ENCODE data around the gene PDZD7. TPM values are rescaled to one million over a fixed set of nuclear protein-coding genes. Genes with fewer than 3 reads are reported as not detected.

The PDZD7 gene
- total RNA-seq, 1 donor from 2014 or later = 0.53 TPM

GRCh38 chr10:101067356-101068083, 36.6 kb upstream of the PDZD7 start:
- Histone ChIP-seq H3K9me3 (no peaks in the 10 kb centered on the region), H3K27me3 (no peaks in the 10 kb centered on the region), H3K36me3 (no peaks in the 10 kb centered on the region), H3K27ac (peak overlapping the region; percentile 74 to 82), H3K4me1 (peaks cover 12 to 31% of the 10 kb centered on the region in 2 donors), H3K4me3 (peak overlapping the region; percentile 61 to 64)
- TF ChIP-seq CTCF (IDR thresholded peaks at IDR 0.05) = peak; percentile 85 to 91 (median 89)
- intact Hi-C loops (cut with DNase I) = loop anchor here (1.0 to 10.0 kb wide), 6 partner anchors 7 to 987 kb away; partner anchors contain the start of gene ARMH3
- DNase-seq (ENCODE audit: low spot score in 2 of 2) = peak in 1 of 2 donors; percentile 89

DNA sequence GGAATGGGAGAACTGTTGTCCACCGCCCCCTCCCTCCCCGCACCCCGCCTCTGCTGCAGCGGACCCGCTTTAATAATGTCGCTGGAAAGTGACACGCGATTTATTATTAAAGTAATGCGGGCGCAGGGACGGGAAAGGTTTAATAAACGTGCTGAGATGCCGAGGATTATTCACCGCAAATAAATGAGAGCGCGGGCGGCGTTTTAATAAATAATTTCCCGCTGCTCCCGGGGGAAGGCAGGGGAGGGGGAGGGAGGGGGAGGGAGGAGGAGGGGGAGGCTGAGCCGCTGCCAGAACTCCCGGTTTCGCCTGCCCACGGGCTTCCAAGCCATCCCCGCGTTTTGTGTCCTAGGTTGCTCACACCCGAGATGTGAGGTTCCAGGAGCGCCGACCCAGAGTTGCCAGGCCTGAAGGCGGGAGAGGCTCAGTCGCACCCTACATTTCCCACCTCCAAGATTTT, 36.0 kb upstream of the PDZD7 start:
- H3K4me3 ChIP-seq = peak overlapping the region; percentile 61 to 64
- H3K4me1 ChIP-seq = peaks cover 15 to 37% of the 10 kb centered on the region in 2 donors
- intact Hi-C loops (cut with DNase I) = loop anchor here (1.0 to 10.0 kb wide), 6 partner anchors 14 to 988 kb away; partner anchors contain the start of gene ARMH3
- no peaks in the 10 kb centered on the region for H3K27me3 ChIP-seq
- DNase-seq (ENCODE audit: low spot score in 2 of 2) = no peak
- no peaks in the 10 kb centered on the region for H3K36me3 ChIP-seq
- TF ChIP-seq CTCF (IDR thresholded peaks at IDR 0.05) = no peak
- H3K27ac ChIP-seq = peak overlapping the region; percentile 74 to 82
- H3K9me3 ChIP-seq = no peaks in the 10 kb centered on the region

DNA sequence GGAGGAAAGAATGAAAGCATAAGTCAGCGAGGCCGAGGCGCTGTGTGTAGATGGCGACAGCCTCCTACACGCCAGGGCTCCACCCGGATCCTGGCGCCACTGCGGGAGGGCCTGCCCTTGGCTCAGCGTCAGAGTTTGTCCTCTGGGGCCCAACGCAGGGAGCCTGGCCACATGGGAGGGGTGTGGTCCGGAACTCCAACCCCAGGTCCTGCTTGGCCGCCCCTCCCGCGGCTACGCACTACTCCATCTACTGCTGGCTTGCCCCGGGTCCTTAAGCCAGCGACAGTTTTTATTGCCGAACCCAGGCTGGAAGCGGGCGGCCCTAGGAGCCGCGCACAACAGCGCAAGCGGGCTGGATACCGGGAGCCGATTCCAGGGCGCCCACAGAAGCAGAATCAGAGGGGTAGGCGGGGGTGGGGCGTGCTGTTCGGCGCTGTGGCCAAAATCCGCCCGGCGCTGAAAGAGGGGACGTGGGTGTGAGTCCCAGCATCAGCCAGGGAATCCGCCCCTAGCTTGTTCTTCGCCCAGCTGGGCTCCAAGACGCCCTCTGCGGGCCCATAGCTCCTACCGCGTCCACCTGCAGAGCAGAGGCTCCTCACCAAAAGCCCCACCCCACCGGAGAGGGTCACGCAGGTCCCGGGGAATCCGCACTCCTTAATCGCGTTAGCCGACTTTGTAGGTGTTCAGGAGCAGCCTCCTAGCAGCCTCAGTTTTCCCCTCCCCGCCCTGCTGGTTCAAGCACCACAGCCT, 35.4 kb upstream of the PDZD7 start:
- intact Hi-C loops (cut with DNase I) = loop anchor here (1.0 to 10.0 kb wide), 4 partner anchors 14 to 988 kb away; partner anchors contain the start of gene ARMH3
- peak; percentile 37 to 90 for DNase-seq (ENCODE audit: low spot score in 2 of 2)
- H3K36me3 ChIP-seq = no peaks in the 10 kb centered on the region
- H3K4me3 ChIP-seq = peak overlapping the region; percentile 61 to 64
- H3K9me3 ChIP-seq = no peaks in the 10 kb centered on the region
- no peaks in the 10 kb centered on the region for H3K27me3 ChIP-seq
- peak in 2 of 3 experiments; percentile 41 to 52 for TF ChIP-seq CTCF (IDR thresholded peaks at IDR 0.05)
- H3K27ac ChIP-seq = peak overlapping the region; percentile 74 to 82
- peaks cover 15 to 43% of the 10 kb centered on the region in 2 donors for H3K4me1 ChIP-seq

DNA sequence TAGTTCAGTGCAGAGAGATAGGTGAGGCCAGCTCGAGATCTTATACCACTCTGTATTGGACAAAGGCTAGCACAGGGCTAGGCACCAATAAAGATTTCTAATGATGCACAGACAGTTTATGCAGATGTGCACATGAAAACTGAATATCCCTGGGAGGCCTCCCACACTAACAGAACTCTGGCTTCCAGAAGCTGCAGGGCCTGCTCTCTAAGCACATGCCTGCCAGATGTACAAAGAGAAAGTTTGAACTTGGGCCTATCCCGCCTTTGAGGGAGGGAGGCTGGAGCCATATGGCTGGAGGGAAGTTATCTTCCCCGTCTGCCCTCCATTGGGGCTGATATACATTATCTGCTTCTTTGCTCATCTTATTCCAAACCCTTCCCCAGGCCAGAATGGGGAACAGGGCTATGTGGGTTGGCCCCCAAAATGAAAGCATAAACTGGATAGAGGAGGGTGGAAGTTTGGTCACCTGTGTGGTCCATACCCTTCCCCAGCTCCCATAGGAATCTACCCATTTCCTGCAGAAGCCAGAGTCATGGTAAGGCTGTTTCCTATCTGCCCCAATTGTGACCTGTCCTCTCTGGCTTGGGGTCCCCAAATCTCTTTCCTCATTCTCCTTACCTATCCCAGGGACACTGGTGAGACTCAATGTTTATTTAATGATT, 34.7 kb upstream of the PDZD7 start:
- intact Hi-C loops (cut with DNase I) = loop anchor here (1.0 to 10.0 kb wide), 4 partner anchors 13 to 989 kb away; partner anchors contain the start of gene ARMH3
- H3K36me3 ChIP-seq = no peaks in the 10 kb centered on the region
- H3K27me3 ChIP-seq = no peaks in the 10 kb centered on the region
- peaks cover 15 to 46% of the 10 kb centered on the region in 2 donors for H3K4me1 ChIP-seq
- no peak for DNase-seq (ENCODE audit: low spot score in 2 of 2)
- peak overlapping the region; percentile 61 to 64 for H3K4me3 ChIP-seq
- TF ChIP-seq CTCF (IDR thresholded peaks at IDR 0.05) = no peak
- no peaks in the 10 kb centered on the region for H3K9me3 ChIP-seq
- peak overlapping the region; percentile 74 to 82 for H3K27ac ChIP-seq

- H3K27me3 ChIP-seq = no peaks in the 10 kb centered on the region
- no peaks in the 10 kb centered on the region for H3K36me3 ChIP-seq
- H3K4me3 ChIP-seq = no peak overlapping the region
- intact Hi-C loops (cut with DNase I) = loop anchor here (5.0 to 10.0 kb wide), 3 partner anchors 152 to 990 kb away; partner anchors contain the start of genes ARMH3 and SLF2
- DNase-seq (ENCODE audit: low spot score in 2 of 2) = no peak
- no peaks in the 10 kb centered on the region for H3K9me3 ChIP-seq
- no peak for TF ChIP-seq CTCF (IDR thresholded peaks at IDR 0.05)
- peaks cover 15 to 50% of the 10 kb centered on the region in 2 donors for H3K4me1 ChIP-seq
- H3K27ac ChIP-seq = no peak overlapping the region
Measured at GRCh38 chr10:101064415-101065030, 33.6 kb upstream of the PDZD7 start.

All from ascending aorta (tissue), 2 donors.